Measurements from ENCODE around the gene CACNG6.
A peak's percentile ranks its signal among the peaks of the same experiment; 100 is the strongest.
"Not testable (repeated sequence)": the region's sequence is repeated elsewhere in the genome, so short reads cannot be mapped to it uniquely, and the experiment has no call there.

CACNG6 gene

GRCh38 chr19:53991224-53992113 is at the start of gene CACNG6:
Gene CACNG6 (plus strand): TSS chr19:53991637. CDS start chr19:53992878, 1,241 bp downstream.
- no peak for DNase-seq (ENCODE audit: low spot score)

GRCh38 chr19:53942001-53942786 is 49.2 kb upstream of the CACNG6 start:
- DNase-seq (ENCODE audit: low spot score) = peak; percentile 36

- no peak for DNase-seq (ENCODE audit: low spot score)
Observed at GRCh38 chr19:53944416-53944815, 47.0 kb upstream of the CACNG6 start.

GRCh38 chr19:53944933-53945332 is 46.5 kb upstream of the CACNG6 start:
- DNase-seq (ENCODE audit: low spot score) = no peak

- DNase-seq (ENCODE audit: low spot score) = no peak
Observed at GRCh38 chr19:53945441-53945840, 46.0 kb upstream of the CACNG6 start.

GRCh38 chr19:53945998-53946397 is 45.4 kb upstream of the CACNG6 start:
- no peak for DNase-seq (ENCODE audit: low spot score)

GRCh38 chr19:53947624-53948023 is 43.8 kb upstream of the CACNG6 start:
- no peak for DNase-seq (ENCODE audit: low spot score)

GRCh38 chr19:53948611-53949010 is 42.8 kb upstream of the CACNG6 start:
- not testable (repeated sequence) for DNase-seq (ENCODE audit: low spot score)

GRCh38 chr19:53951436-53951835 is 40.0 kb upstream of the CACNG6 start:
- no peak for DNase-seq (ENCODE audit: low spot score)

GRCh38 chr19:53951947-53952346 is 39.5 kb upstream of the CACNG6 start:
- DNase-seq (ENCODE audit: low spot score) = no peak

GRCh38 chr19:53953383-53953782 is 38.1 kb upstream of the CACNG6 start:
- DNase-seq (ENCODE audit: low spot score) = no peak

GRCh38 chr19:53957448-53958167 is 33.8 kb upstream of the CACNG6 start:
- no peak for DNase-seq (ENCODE audit: low spot score)

- no peak for DNase-seq (ENCODE audit: low spot score)
Observed at GRCh38 chr19:53958168-53958571, 33.3 kb upstream of the CACNG6 start.

GRCh38 chr19:53958823-53959757 is 32.3 kb upstream of the CACNG6 start:
- no peak for DNase-seq (ENCODE audit: low spot score)

GRCh38 chr19:53960187-53960586 is 31.2 kb upstream of the CACNG6 start:
- DNase-seq (ENCODE audit: low spot score) = no peak

GRCh38 chr19:53960886-53961285 is 30.6 kb upstream of the CACNG6 start:
- DNase-seq (ENCODE audit: low spot score) = no peak

- no peak for DNase-seq (ENCODE audit: low spot score)
Observed at GRCh38 chr19:53961523-53962356, 29.7 kb upstream of the CACNG6 start.

GRCh38 chr19:53962887-53963431 is 28.5 kb upstream of the CACNG6 start, which contains the start of gene CACNG8:
Gene CACNG8 (plus strand): TSS chr19:53962937.
- no peak for DNase-seq (ENCODE audit: low spot score)

- DNase-seq (ENCODE audit: low spot score) = no peak
Observed at GRCh38 chr19:53965091-53965490, 26.3 kb upstream of the CACNG6 start.

- no peak for DNase-seq (ENCODE audit: low spot score)
Observed at GRCh38 chr19:53966931-53967330, 24.5 kb upstream of the CACNG6 start.

Measured in hematopoietic multipotent progenitor cell treated with erythropoietin and hydrocortisone succinate and interleukin-3 and kit ligand, for 17 days (in vitro differentiated cells).